Jurkat, Clone E6-1 (cell line): ENCODE data around the gene LRG1.

Source experiments
- DNase-seq: peaks from one replicate; pipeline ENCODE4 v3.0.0-alpha.2; 2011; ENCODE audit warnings: low read depth, low spot score
- H3K4me3 ChIP-seq: 2 replicates; pipeline ENCODE4 v1.5.1; 2011; ENCODE audit warnings: mild to moderate bottlenecking, low read length, control low read depth, moderate library complexity

The LRG1 gene

DNA sequence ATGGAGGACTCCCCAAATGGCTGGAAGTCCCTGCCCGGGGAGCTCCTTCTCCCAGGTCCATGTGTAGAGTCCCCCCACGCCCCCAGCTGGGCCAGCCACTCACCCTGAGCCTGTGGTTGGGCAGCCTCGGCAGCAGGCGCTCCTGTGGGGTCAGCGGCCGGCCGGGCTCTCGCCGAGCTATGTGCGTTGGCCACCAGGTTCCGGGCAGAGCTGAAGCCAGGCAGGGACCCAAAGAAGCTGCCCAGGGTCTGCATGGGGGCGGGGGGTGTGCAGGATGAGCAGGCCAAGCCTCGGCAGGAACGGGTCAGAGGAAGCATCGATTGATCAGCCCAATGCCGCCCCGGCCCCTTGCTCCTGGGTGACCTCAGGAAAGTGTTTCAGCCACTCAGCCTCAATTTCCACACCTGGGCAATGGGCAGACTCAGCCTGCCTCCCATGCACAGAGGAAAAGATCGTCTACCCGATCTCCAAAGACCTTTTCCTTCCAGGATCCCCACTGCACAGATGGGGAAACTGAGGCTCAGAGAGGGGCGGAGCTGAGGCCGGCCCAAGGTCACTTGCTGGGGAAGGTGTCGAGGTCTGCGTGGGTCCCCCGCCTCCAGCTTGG, 22.3 kb downstream of the LRG1 start:
- no peak for DNase-seq
- no peak overlapping the region for H3K4me3 ChIP-seq

- no peak overlapping the region for H3K4me3 ChIP-seq
- no peak for DNase-seq
Observed at GRCh38 chr19:4516939-4517300, 22.9 kb downstream of the LRG1 start.

DNA sequence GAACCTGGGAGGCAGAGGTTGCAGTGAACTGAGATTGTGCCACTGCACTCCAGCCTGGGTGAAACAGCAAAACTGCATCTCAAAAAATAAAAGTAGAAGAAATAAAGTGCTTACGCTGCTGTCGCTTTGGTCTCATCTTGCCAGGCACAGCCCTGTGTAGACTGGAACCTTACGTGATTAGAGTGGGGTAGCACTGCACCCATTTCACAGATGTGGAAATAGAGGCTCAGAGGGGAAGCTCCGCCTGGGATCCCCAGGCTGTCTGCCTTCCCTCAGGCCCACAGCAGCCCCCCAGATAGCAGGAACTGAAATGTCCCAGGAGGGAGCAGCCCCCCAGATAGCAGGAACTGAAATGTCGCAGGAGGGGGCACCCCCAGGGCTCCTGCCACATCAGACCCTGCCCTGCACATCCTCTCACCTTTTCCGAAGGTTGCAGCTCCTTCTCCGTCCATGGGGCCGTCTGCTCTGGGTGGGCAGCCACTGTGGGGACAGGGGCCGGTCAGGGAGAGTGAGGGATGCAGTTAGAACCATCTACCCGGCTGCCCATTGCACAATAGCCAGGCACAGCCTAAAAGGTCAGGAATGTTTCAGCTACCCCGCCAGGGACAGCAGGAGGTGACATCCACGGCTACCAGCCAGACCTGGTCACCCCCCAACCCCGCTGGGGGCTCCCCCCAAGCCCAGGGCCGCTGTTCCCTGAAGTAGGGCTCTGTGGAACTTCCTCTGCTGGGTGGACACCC, 23.5 kb downstream of the LRG1 start:
- no peak for DNase-seq
- H3K4me3 ChIP-seq: no peak overlapping the region

- DNase-seq: no peak
- H3K4me3 ChIP-seq: no peak overlapping the region
Observed at GRCh38 chr19:4515732-4516131, 24.1 kb downstream of the LRG1 start.

- H3K4me3 ChIP-seq: no peak overlapping the region
- DNase-seq: no peak
Observed at GRCh38 chr19:4513248-4513647, 26.6 kb downstream of the LRG1 start.

DNA sequence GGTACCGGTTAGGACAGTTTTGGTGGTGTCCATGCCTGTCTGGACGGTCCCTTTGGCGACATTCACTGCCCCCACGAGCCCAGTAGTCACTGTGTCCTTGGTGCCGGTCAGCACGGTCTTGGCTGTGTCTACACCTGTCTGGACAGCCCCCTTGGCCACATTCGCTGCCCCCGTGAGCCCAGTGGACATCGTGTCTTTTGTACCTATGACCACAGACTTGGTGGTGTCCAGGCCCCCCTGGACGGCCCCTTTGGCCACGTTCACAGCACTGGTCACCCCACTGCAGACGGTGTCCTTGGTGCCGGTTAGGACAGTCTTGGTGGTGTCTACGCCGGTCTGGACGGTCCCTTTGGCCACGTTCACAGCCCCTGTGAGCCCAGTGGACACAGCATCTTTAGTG, 27.8 kb downstream of the LRG1 start:
- no peak overlapping the region for H3K4me3 ChIP-seq
- DNase-seq: no peak

DNA sequence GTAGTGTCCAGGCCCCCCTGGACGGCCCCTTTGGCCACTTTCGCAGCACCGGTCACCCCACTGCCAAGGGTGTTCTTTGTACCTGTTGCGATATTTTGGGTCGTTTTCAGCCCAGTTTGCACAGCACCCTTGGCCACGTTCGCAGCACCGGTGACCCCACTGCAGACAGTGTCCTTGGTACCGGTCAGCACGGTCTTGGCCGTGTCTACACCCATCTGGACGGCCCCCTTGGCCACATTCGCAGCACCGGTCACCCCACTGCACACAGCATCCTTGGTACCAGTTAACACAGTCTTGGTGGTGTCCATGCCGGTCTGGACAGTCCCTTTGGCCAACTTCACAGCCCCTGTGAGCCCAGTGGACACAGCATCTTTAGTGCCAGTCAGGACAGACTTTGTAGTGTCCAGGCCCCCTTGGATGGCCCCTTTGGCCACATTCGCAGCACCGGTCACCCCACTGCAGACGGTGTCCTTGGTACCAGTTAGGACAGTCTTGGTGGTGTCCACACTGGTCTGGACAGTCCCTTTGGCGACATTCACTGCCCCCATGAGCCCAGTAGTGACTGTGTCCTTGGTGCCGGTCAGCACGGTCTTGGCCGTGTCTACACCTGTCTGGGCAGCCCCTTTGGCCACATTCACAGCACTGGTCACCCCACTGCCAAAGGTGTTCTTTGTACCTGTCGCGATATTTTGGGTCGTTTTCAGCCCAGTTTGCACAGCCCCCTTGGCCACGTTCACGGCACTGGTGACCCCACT, 28.4 kb downstream of the LRG1 start:
- H3K4me3 ChIP-seq: no peak overlapping the region
- DNase-seq: no peak

DNA sequence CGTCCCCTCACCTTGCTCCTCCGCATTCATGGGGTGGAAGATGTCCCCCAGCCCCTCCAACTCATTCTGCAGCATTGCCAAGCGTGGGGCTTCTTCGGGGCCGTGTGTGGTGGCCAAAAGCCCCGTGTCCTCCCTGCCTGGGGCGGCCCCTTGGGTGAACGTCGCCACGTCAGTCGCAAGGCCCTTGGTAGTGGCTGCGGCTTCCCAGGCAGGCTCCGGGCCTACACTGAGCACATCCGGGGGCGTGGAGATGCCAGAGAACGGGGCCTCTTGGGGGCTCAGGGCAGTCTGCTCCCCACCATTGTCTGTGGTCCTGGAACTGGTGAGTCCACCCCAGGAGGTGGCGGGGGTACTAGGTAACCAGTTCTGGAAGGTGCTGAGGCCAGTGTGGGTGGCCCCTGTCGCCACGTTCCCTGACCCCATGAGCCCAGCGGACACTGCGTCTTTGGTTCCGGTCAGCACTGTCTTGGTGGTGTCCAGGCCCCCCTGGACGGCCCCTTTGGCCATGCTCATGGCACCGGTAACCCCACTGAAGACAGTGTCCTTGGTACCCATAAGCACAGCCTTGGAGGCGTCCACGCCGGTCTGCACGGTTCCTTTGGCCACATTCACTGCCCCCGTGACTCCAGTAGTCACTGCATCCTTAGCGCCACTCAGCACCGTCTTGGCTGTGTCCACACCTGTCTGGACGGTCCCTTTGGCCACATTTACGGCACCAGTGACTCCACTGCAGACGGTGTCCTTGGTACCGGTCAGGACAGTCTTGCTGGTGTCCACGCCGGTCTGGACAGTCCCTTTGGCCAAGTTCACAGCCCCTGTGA, 29.2 kb downstream of the LRG1 start:
- no peak for DNase-seq
- no peak overlapping the region for H3K4me3 ChIP-seq

GRCh38 chr19:4508698-4509097, 31.1 kb downstream of the LRG1 start:
- no peak overlapping the region for H3K4me3 ChIP-seq
- DNase-seq: no peak

- no peak for DNase-seq
- H3K4me3 ChIP-seq: no peak overlapping the region
Observed at GRCh38 chr19:4507804-4508203, 32.0 kb downstream of the LRG1 start.

DNA sequence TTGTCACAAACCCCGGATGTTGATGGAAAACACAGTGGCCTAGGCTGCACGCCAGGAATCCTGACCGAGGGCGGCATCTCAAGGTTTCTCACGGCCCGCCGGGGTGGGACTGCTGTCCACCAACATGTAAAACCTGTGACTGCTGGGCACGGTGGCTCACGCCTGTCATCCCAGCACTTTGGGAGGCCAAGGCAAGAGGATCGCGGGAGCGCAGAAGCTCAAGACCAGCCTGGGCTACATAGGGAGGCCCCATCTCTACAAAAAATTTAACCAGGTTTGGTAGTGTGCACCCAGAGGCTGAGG, 32.7 kb downstream of the LRG1 start:
- DNase-seq: no peak

GRCh38 chr19:4506449-4507149, 33.2 kb downstream of the LRG1 start:
- no peak for DNase-seq
- no peak overlapping the region for H3K4me3 ChIP-seq

More for the DNA sequence above, 32.7 kb downstream of the LRG1 start:
- no peak overlapping the region for H3K4me3 ChIP-seq

- no peak overlapping the region for H3K4me3 ChIP-seq
- DNase-seq: no peak
Observed at GRCh38 chr19:4505570-4506448, 34.0 kb downstream of the LRG1 start.

- no peak overlapping the region for H3K4me3 ChIP-seq
- no peak for DNase-seq
Observed at GRCh38 chr19:4504891-4505569, 34.8 kb downstream of the LRG1 start.

GRCh38 chr19:4504297-4504701, 35.5 kb downstream of the LRG1 start:
- H3K4me3 ChIP-seq: no peak overlapping the region
- DNase-seq: no peak

DNA sequence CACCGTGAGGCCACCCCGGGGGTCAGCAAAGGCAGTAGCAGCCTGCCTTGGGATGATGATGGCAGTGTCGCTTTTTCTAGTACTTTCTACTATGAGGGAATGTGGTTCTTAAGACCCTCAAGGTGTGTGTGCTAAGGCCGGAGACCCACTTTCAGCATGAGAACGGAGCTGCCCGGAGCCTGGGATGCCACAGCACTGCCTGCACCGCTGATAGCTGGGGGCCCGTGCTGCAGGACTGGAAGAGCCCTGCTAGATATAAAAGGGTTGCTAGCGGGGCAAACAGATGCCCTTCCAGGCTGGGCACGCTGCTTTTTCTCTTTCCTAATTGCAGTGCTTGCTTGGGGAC, 36.0 kb downstream of the LRG1 start:
- H3K4me3 ChIP-seq: no peak overlapping the region

DNA sequence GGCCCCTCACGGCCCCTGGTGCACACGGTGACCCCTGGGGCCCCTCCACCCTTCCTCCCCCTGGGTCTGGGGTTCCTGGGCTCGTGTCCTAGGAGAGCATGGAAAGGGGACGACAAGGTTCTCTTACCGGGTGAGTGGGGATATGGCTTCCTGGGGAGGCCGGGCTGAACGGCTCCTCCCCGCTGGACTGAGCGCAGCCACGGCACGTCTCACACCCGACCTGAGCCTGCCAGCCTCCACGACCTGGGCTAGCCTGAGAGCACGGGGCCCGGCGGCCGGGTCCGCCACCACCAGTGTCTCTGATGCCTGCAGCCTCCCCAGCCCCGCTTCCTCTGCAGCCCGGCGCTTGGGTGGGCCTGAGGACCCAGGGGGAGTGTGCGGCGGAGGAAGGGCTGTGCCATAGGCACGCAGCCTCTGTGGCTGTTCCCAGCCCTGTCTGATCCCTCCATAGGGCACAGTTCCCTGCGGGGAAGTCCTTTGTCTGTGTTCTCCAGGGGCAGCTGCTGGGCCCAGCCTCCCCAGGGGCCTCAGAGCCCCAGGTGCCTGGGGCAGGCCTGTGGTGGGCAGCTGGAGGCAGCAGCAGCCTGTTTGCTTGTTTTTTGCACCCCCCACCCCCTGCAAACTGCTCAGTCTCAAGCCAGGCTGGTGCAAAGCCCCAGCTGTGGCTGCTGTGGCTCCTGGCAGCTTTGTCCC, 36.6 kb downstream of the LRG1 start:
- no peak overlapping the region for H3K4me3 ChIP-seq
- no peak for DNase-seq

More for the DNA sequence above, 36.0 kb downstream of the LRG1 start:
- no peak for DNase-seq
